GM19193 (cell line): ENCODE data around the gene PPOX.

Source experiments
- POLR2A ChIP-seq: IDR thresholded peaks from 4 replicates; pipeline ENCODE4 v1.6.1; 2011; ENCODE audit not compliant: insufficient read depth, insufficient read length; ENCODE audit errors: extremely low read depth

PPOX gene

DNA sequence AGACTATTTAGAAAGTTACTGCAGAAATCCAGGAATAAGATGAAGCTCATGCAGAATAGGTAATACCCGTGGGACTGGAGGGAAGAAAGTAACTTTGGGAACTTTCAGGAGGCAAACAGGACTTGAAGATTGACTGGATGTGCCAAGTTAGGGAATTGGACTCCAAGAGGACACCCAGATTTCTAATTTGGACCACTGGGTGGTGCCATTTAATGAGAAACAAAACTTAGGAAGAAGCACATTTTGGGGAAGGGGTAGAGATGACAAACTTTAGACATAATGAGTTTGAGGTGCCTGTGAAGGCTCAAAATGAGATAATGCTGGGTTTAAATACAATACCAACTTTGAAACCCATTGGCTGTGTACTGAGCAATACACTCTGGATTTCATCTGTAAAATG lies 14.4 kb downstream of the PPOX start:
- no peak for TF ChIP-seq POLR2A

DNA sequence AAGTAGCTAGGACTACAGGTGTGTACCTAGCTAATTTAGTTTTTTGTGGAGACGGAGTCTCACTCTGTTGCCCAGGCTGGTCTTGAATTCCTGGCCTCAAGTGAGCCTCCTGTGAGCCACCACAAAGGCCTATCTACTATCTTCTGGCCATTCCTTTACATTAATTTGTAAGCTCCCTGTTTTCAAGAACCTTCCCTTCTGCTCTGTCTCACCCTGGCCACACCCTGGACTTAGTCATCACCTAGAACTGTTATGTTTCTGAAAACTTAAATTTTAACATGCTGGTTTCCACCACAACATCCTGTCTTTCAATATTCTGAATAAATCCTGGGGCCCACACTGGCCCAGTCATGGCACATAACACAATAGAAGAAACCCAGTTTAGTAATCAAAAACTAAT lies 16.0 kb downstream of the PPOX start:
- no peak for TF ChIP-seq POLR2A

- TF ChIP-seq POLR2A: no peak
Observed at GRCh38 chr1:161185282-161185682, 19.1 kb downstream of the PPOX start.

- TF ChIP-seq POLR2A: no peak
Observed at GRCh38 chr1:161185732-161186311, 19.6 kb downstream of the PPOX start.

DNA sequence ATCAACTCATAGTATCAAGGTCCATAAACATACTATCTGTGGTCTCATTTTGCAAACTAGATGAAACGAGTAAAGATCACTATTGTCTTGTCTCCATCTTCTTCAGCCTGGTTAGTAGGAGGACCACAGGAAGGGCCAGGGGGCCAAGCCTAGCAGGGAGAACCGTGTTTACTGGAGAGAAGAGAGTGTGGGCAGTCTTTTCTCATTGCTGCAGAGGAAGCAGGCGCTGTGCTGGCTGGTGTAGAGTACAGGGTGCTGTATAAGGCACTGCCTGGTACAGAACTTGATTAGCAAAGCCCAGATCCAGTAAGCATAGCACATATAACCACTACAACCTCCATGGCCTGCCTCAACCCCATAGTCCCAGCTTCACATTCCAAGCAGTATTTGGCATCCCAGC lies 21.1 kb downstream of the PPOX start:
- no peak for TF ChIP-seq POLR2A

- TF ChIP-seq POLR2A: no peak
Observed at GRCh38 chr1:161188381-161188780, 22.2 kb downstream of the PPOX start.

GRCh38 chr1:161189036-161189435 lies 22.8 kb downstream of the PPOX start:
- TF ChIP-seq POLR2A: no peak

GRCh38 chr1:161190962-161191521 lies 24.8 kb downstream of the PPOX start:
- no peak for TF ChIP-seq POLR2A

GRCh38 chr1:161191971-161192370 lies 25.7 kb downstream of the PPOX start:
- TF ChIP-seq POLR2A: no peak

- no peak for TF ChIP-seq POLR2A
Observed at GRCh38 chr1:161192476-161193465, 26.5 kb downstream of the PPOX start.

- no peak for TF ChIP-seq POLR2A
Observed at GRCh38 chr1:161193561-161194235, 27.5 kb downstream of the PPOX start.

- TF ChIP-seq POLR2A: no peak
Observed at GRCh38 chr1:161195171-161195570, 28.9 kb downstream of the PPOX start.

DNA sequence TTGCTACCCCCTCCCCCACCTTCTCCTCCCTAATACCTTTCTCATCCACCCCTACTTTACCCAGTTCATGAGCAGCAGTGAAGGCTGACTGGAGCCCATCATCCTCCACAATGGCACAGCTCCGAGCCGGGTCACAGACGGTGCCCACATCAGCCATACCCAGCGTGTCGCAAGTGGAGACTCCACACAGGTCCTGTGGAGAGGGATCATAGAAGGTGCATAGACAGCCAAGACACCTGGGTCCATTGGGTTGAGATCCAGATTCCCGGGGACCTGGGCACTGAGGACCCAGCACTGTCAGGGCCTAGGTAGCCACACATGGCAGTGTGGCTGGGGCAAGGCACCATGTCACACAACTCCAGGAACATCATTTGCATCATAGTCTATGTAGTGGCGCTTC lies 29.9 kb downstream of the PPOX start:
- no peak for TF ChIP-seq POLR2A

DNA sequence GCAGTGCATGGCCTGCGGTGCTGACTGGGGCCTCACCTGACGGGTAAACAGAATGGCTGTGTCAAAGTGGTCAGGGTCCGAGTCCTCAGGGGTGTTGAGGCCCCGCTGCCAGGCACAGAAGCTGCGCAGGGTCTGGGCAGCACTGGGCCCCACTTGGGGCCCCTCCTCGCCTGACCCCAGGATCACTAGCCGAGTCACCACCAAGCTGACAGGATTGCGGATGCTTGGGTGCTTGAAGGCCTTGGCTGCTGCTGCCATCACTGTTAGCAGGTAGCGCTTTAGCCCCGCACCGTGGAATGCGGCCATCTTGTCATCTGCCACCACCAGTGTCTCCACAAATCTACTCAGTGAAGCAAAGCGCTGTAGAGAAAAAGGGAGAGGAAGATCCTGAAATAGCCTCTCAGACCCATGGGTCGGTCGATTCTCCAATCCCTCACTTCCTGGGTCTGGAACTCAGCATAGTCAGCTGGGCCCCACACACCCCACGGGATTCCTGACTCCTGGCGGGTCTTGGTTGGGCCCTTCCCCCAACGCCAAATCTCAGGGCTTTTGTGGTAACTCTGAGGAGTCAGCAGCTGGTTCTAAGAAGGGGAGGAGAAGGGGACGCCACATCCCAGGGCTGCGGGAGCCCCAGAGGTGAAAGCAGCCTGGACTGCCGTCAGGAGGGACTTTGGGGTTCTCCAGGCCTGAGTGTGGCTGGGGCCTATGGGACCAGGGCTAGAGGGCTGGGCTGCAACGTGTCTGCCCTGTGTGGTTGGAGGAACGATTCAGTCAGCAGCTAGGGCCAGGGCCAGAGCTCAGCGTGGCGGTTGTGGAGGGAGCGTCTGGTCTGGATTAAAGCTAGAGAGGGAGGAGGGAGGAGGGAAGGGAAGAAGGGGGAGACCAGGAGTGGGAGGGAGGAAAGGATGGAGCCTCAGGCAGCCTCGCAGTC lies 30.6 kb downstream of the PPOX start:
- no peak for TF ChIP-seq POLR2A
